ENCODE results near the gene CRAT. TPM values are rescaled to one million over a fixed set of nuclear protein-coding genes. Genes with fewer than 3 reads are reported as not detected.

CRAT gene
- total and polyA plus RNA-seq, 2 donors (not counting 1 experiment from before 2014, with no cell fraction given), result 34.0 to 45.1 TPM

DNA sequence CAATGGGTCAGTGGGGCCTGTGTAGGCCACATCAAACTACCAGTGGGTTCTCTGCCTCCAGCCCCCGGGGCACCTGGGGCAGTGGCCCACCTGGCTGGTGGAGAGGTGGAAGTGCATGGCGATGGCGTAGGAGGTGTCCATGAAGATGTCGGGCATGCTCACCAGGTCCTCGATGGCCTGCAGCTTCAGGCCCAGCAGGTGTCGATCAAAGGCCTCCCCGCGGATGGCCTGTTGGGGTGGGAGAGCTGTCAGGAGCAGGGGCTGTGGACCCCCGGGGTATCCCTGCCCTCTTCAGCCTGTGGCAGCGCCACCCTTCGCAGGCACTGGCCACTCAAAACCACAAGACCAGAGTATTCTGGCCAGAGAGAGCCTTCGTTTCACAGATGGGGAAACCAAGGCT lies 14.7 kb downstream of the CRAT start:
- TF ChIP-seq, protein P1, sequence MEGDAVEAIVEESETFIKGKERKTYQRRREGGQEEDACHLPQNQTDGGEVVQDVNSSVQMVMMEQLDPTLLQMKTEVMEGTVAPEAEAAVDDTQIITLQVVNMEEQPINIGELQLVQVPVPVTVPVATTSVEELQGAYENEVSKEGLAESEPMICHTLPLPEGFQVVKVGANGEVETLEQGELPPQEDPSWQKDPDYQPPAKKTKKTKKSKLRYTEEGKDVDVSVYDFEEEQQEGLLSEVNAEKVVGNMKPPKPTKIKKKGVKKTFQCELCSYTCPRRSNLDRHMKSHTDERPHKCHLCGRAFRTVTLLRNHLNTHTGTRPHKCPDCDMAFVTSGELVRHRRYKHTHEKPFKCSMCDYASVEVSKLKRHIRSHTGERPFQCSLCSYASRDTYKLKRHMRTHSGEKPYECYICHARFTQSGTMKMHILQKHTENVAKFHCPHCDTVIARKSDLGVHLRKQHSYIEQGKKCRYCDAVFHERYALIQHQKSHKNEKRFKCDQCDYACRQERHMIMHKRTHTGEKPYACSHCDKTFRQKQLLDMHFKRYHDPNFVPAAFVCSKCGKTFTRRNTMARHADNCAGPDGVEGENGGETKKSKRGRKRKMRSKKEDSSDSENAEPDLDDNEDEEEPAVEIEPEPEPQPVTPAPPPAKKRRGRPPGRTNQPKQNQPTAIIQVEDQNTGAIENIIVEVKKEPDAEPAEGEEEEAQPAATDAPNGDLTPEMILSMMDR (conservative IDR thresholded peaks at IDR 0.05 in 1 of 2, IDR thresholded peaks at IDR 0.05 in 1 of 2; ENCODE audit: low read depth in 1 of 2, low read length in 2 of 2), result no peak
- TF ChIP-seq EZH2 (IDR thresholded peaks at IDR 0.05; ENCODE audit: low read length, missing control alignments), result no peak
- Histone ChIP-seq H3K4me1 (ENCODE audit: control insufficient read depth, extremely low read depth, insufficient read depth, low read length) (no peaks in the 10 kb centered on the region), H3K4me3 (replicated peaks in 1 of 4; ENCODE audit: control extremely low read depth in 1 of 4, insufficient read depth in 1 of 4, low read depth in 3 of 4, low read length in 4 of 4) (no peak overlapping the region), H3K36me3 (ENCODE audit: control insufficient read depth, insufficient read depth, low read length) (peaks cover 9% of the 10 kb centered on the region), H3K4me2 (ENCODE audit: extremely low read depth, insufficient read depth, low read length) (no peak overlapping the region), H3K27me3 (ENCODE audit: control insufficient read depth, insufficient read depth, low read length) (no peaks in the 10 kb centered on the region), H3K27ac (ENCODE audit: insufficient read depth, low read length) (no peak overlapping the region), H4K20me1 (ENCODE audit: control insufficient read depth, extremely low read depth, insufficient read depth, low read length) (no peaks in the 10 kb centered on the region), H2AFZ (ENCODE audit: low read length) (no peak overlapping the region), H3K9ac (ENCODE audit: insufficient read depth, low read length) (no peak overlapping the region), H3K9me3 (ENCODE audit: control insufficient read depth, insufficient read depth, low read depth, low read length) (no peaks in the 10 kb centered on the region), H3K79me2 (ENCODE audit: control insufficient read depth, insufficient read depth, low read length) (no peaks in the 10 kb centered on the region)
- DNase-seq (ENCODE audit: low read depth in 2 of 2), result no peak

GRCh38 chr9:129095170-129095667 lies 15.4 kb downstream of the CRAT start:
- no peaks in the 10 kb centered on the region for H3K27me3 ChIP-seq (ENCODE audit: control insufficient read depth, insufficient read depth, low read length)
- no peaks in the 10 kb centered on the region for H3K4me1 ChIP-seq (ENCODE audit: control insufficient read depth, extremely low read depth, insufficient read depth, low read length)
- H3K4me2 ChIP-seq (ENCODE audit: extremely low read depth, insufficient read depth, low read length), result no peak overlapping the region
- no peak overlapping the region for H3K4me3 ChIP-seq (replicated peaks in 1 of 4; ENCODE audit: control extremely low read depth in 1 of 4, insufficient read depth in 1 of 4, low read depth in 3 of 4, low read length in 4 of 4)
- TF ChIP-seq EZH2 (IDR thresholded peaks at IDR 0.05; ENCODE audit: low read length, missing control alignments), result no peak
- TF ChIP-seq, protein P1 (conservative IDR thresholded peaks at IDR 0.05 in 1 of 2, IDR thresholded peaks at IDR 0.05 in 1 of 2; ENCODE audit: low read depth in 1 of 2, low read length in 2 of 2), result no peak
- no peak overlapping the region for H3K27ac ChIP-seq (ENCODE audit: insufficient read depth, low read length)
- no peaks in the 10 kb centered on the region for H3K79me2 ChIP-seq (ENCODE audit: control insufficient read depth, insufficient read depth, low read length)
- H3K36me3 ChIP-seq (ENCODE audit: control insufficient read depth, insufficient read depth, low read length), result peaks cover 9% of the 10 kb centered on the region
- no peaks in the 10 kb centered on the region for H3K9me3 ChIP-seq (ENCODE audit: control insufficient read depth, insufficient read depth, low read depth, low read length)
- H2AFZ ChIP-seq (ENCODE audit: low read length), result no peak overlapping the region
- no peaks in the 10 kb centered on the region for H4K20me1 ChIP-seq (ENCODE audit: control insufficient read depth, extremely low read depth, insufficient read depth, low read length)
- DNase-seq (ENCODE audit: low read depth in 2 of 2), result no peak
- H3K9ac ChIP-seq (ENCODE audit: insufficient read depth, low read length), result no peak overlapping the region

DNA sequence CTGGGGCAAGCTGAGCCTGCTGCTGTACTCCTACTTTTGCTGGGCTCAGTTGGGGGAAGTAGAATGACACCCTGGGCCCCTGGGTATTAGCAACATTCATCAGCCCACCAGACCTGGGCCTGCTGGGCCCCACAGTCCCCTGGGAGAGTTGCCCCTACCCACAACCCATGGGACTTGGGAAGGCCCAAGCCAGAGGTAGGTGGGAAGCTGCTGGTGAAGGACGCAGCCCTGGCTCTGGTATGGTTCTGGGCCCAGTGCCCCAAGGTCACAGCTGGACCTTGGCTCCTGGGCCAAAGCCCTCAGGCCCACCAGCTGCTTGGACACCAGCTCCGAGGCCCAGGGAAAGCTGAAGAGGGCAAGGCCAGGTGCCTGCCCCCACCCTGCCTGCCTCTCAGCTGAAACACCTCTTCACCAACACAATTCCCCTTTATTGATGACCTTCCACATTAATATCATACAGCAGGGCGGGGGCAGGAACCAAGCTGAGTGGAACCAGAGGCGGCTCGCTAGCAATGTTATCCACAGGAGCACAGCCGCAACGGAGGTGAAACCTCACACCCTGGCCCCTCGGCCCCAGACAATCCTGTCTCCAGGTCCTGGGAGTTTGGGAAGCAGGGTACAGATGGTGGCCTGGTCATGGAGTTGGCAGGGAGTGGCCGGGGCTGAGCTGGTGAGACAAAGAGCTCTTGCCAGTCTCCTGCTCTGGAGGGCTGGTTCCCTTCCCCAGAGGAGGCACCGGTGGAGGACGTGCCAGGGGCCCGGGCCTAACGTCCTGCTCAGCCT lies 16.0 kb downstream of the CRAT start:
- H3K36me3 ChIP-seq (ENCODE audit: control insufficient read depth, insufficient read depth, low read length), result peaks cover 9% of the 10 kb centered on the region
- DNase-seq (ENCODE audit: low read depth in 2 of 2), result no peak

More for the DNA sequence above, 16.0 kb downstream of the CRAT start:
- Histone ChIP-seq H3K9me3 (ENCODE audit: control insufficient read depth, insufficient read depth, low read depth, low read length) (no peaks in the 10 kb centered on the region), H3K4me3 (replicated peaks in 1 of 4; ENCODE audit: control extremely low read depth in 1 of 4, insufficient read depth in 1 of 4, low read depth in 3 of 4, low read length in 4 of 4) (no peak overlapping the region), H2AFZ (ENCODE audit: low read length) (no peak overlapping the region), H3K27ac (ENCODE audit: insufficient read depth, low read length) (no peak overlapping the region), H3K9ac (ENCODE audit: insufficient read depth, low read length) (no peak overlapping the region), H3K79me2 (ENCODE audit: control insufficient read depth, insufficient read depth, low read length) (no peaks in the 10 kb centered on the region), H3K4me1 (ENCODE audit: control insufficient read depth, extremely low read depth, insufficient read depth, low read length) (no peaks in the 10 kb centered on the region), H3K4me2 (ENCODE audit: extremely low read depth, insufficient read depth, low read length) (no peak overlapping the region), H3K27me3 (ENCODE audit: control insufficient read depth, insufficient read depth, low read length) (no peaks in the 10 kb centered on the region), H4K20me1 (ENCODE audit: control insufficient read depth, extremely low read depth, insufficient read depth, low read length) (no peaks in the 10 kb centered on the region)
- TF ChIP-seq, protein P1 (conservative IDR thresholded peaks at IDR 0.05 in 1 of 2, IDR thresholded peaks at IDR 0.05 in 1 of 2; ENCODE audit: low read depth in 1 of 2, low read length in 2 of 2), result no peak
- TF ChIP-seq EZH2 (IDR thresholded peaks at IDR 0.05; ENCODE audit: low read length, missing control alignments), result no peak
